WTC11 (cell line): Measurements from ENCODE around the gene MCF2L2. TPM values are rescaled to one million over a fixed set of nuclear protein-coding genes. Genes with fewer than 3 reads are reported as not detected.

ENCODE experiments used
- ATAC-seq: fragments of 200-7000 bp; cut with Tn5 transposase; 2 replicates; pipeline ENCODE4 v1.10.0; 2021; ENCODE audit warnings: mild to moderate bottlenecking, moderate library complexity
- CTCF ChIA-PET: fragments of 300-600 bp; sonication (Branson Sonifier 250); formaldehyde crosslinking; loops from one replicate; lab custom pipeline; 2021; ENCODE audit warnings: antibody characterized with exemption; lab: Charles Lee
- POLR2A ChIA-PET: fragments of 350-600 bp; sonication (Branson Sonifier 250); formaldehyde crosslinking; loops from one replicate; lab custom pipeline; 2021; ENCODE audit warnings: antibody characterized with exemption; lab: Charles Lee
- DNase-seq: peaks from one replicate; pipeline ENCODE4 v3.0.0; 2021; ENCODE audit warnings: low spot score
- H3K27ac Mint-ChIP-seq: 2 replicates; pipeline ENCODE4 v1.8.0; 2021; ENCODE audit warnings: mixed read lengths
- H3K27me3 Mint-ChIP-seq: 2 replicates; pipeline ENCODE4 v1.8.0; 2021; ENCODE audit warnings: low read depth, mild to moderate bottlenecking, moderate library complexity, mixed read lengths
- H3K36me3 Mint-ChIP-seq: 2 replicates; pipeline ENCODE4 v1.8.0; 2021; ENCODE audit warnings: mixed read lengths
- H3K4me1 Mint-ChIP-seq: 2 replicates; pipeline ENCODE4 v1.8.0; 2022; ENCODE audit warnings: mixed read lengths
- H3K4me3 Mint-ChIP-seq: 2 replicates; pipeline ENCODE4 v1.8.0; 2021; ENCODE audit warnings: mild to moderate bottlenecking, moderate library complexity, mixed read lengths
- H3K9me3 Mint-ChIP-seq: 2 replicates; pipeline ENCODE4 v1.8.0; 2021; ENCODE audit warnings: mixed read lengths
- CDX4 ChIP-seq: fragments of 250-450 bp; sonication (Bioruptor Pico); IDR thresholded peaks from 2 replicates; pipeline ENCODE4 v1.9.0; 2021; ENCODE audit warnings: moderate library complexity, mild to moderate bottlenecking, inconsistent platforms, borderline replicate concordance
- CTCF ChIP-seq: fragments of 200-600 bp; IDR thresholded peaks from 2 replicates; pipeline ENCODE4 v1.8.0; 2022; ENCODE audit warnings: antibody characterized with exemption
- E2F5 ChIP-seq: sonication (generic); formaldehyde crosslinking; IDR thresholded peaks from 2 replicates; pipeline ENCODE4 v1.8.1; 2022; ENCODE audit warnings: mild to moderate bottlenecking, moderate library complexity, missing genetic modification reagents
- ESRRA ChIP-seq: sonication (generic); formaldehyde crosslinking; IDR thresholded peaks from 2 replicates; pipeline ENCODE4 v1.8.1; 2022; ENCODE audit warnings: mild to moderate bottlenecking, missing genetic modification reagents, borderline replicate concordance
- FOXJ3 ChIP-seq: sonication (generic); formaldehyde crosslinking; IDR thresholded peaks from 2 replicates; pipeline ENCODE4 v1.9.0; 2021; ENCODE audit warnings: missing genetic modification reagents, mild to moderate bottlenecking, borderline replicate concordance
- FOXK1 ChIP-seq: sonication (generic); formaldehyde crosslinking; IDR thresholded peaks from 2 replicates; pipeline ENCODE4 v1.8.0; 2022; ENCODE audit warnings: mild to moderate bottlenecking, moderate library complexity, missing genetic modification reagents
- FOXP1 ChIP-seq: sonication (generic); formaldehyde crosslinking; IDR thresholded peaks from 2 replicates; pipeline ENCODE4 v1.8.0; 2022; ENCODE audit warnings: missing genetic modification reagents, mild to moderate bottlenecking, moderate library complexity, borderline replicate concordance
- GRHL2 ChIP-seq: fragments of 250-450 bp; sonication (Bioruptor Pico); IDR thresholded peaks from 2 replicates; pipeline ENCODE4 v1.8.0; 2022; ENCODE audit warnings: mild to moderate bottlenecking, moderate library complexity; ENCODE audit not compliant: insufficient replicate concordance, severe bottlenecking
- GTF2I ChIP-seq: fragments of 250-450 bp; sonication (Bioruptor Pico); conservative IDR thresholded peaks from 2 replicates; pipeline ENCODE4 v1.4.0; 2021; ENCODE audit warnings: mild to moderate bottlenecking
- JUN ChIP-seq: sonication (generic); formaldehyde crosslinking; IDR thresholded peaks from 2 replicates; pipeline ENCODE4 v1.8.0; 2023; ENCODE audit warnings: mild to moderate bottlenecking, missing genetic modification reagents
- KAT7 ChIP-seq: sonication (generic); formaldehyde crosslinking; IDR thresholded peaks from 2 replicates; pipeline ENCODE4 v1.8.1; 2023; ENCODE audit warnings: missing genetic modification reagents, mild to moderate bottlenecking, borderline replicate concordance
- MAX ChIP-seq: sonication (generic); formaldehyde crosslinking; IDR thresholded peaks from 2 replicates; pipeline ENCODE4 v1.8.0; 2022; ENCODE audit warnings: mild to moderate bottlenecking, missing genetic modification reagents
- MYBL2 ChIP-seq: sonication (generic); formaldehyde crosslinking; IDR thresholded peaks from 2 replicates; pipeline ENCODE4 v1.8.1; 2023; ENCODE audit warnings: mild to moderate bottlenecking, moderate library complexity, missing genetic modification reagents
- SMAD4 ChIP-seq: sonication (generic); formaldehyde crosslinking; IDR thresholded peaks from 2 replicates; pipeline ENCODE4 v1.8.0; 2022; ENCODE audit warnings: mild to moderate bottlenecking, missing genetic modification reagents
- TEAD1 ChIP-seq: sonication (generic); formaldehyde crosslinking; IDR thresholded peaks from 2 replicates; pipeline ENCODE4 v1.8.0; 2022; ENCODE audit warnings: mild to moderate bottlenecking, missing genetic modification reagents
- USF2 ChIP-seq: sonication (generic); formaldehyde crosslinking; IDR thresholded peaks from 2 replicates; pipeline ENCODE4 v1.8.1; 2023; ENCODE audit warnings: mild to moderate bottlenecking, missing genetic modification reagents, moderate library complexity
- ZNF281 ChIP-seq: sonication (generic); formaldehyde crosslinking; IDR thresholded peaks from 2 replicates; pipeline ENCODE4 v1.8.0; 2023; ENCODE audit warnings: mild to moderate bottlenecking, missing genetic modification reagents
- ZNF423 ChIP-seq: fragments of 250-450 bp; sonication (Bioruptor Pico); IDR thresholded peaks from 2 replicates; pipeline ENCODE4 v2.1.2; 2022; ENCODE audit warnings: mild to moderate bottlenecking, moderate library complexity
- ZNF512 ChIP-seq: sonication (generic); formaldehyde crosslinking; IDR thresholded peaks from 2 replicates; pipeline ENCODE4 v1.8.1; 2022; ENCODE audit warnings: missing genetic modification reagents, borderline replicate concordance
- total RNA-seq: library from RNA; stranded (reverse); gene quantifications from 3 replicates; pipeline ENCODE4 v1.2.3, GENCODE V29; 2021

MCF2L2 gene
- total RNA-seq, 1 experiment from 2014 or later, result 7.5 TPM

- TF ChIP-seq JUN (CRISPR knock-in tag) (no peak), E2F5 (CRISPR knock-in tag) (no peak), ZNF281 (CRISPR knock-in tag) (no peak), FOXJ3 (CRISPR knock-in tag) (no peak), FOXK1 (CRISPR knock-in tag) (no peak), MAX (CRISPR knock-in tag) (no peak), TEAD1 (CRISPR knock-in tag) (no peak), SMAD4 (CRISPR knock-in tag) (no peak), USF2 (CRISPR knock-in tag) (no peak), KAT7 (CRISPR knock-in tag) (no peak), ZNF512 (CRISPR knock-in tag) (no peak), FOXP1 (CRISPR knock-in tag) (no peak), CTCF (no peak)
- Mint-ChIP-seq H3K4me3 (0 out of 2 replicates have a peak overlapping the region, but pooled peaks have one; percentile 3), H3K36me3 (peaks cover 16% of the 10 kb centered on the region), H3K9me3 (peaks cover 4% of the 10 kb centered on the region), H3K27ac (no peak overlapping the region), H3K4me1 (peaks cover 17% of the 10 kb centered on the region), H3K27me3 (no peaks in the 10 kb centered on the region)
- CTCF ChIA-PET, result interaction anchor here (1.1 to 2.0 kb wide), 2 partner anchors 22 to 30 kb away, joined by 4 to 5 read pairs; no protein-coding TSS in a partner anchor
- POLR2A ChIA-PET, result no interaction called here
- DNase-seq (no peak), ATAC-seq (no peak)
Observed at GRCh38 chr3:183449391-183449790, 21.0 kb upstream of the MCF2L2 start.

- POLR2A ChIA-PET, result interaction anchor here (1.3 kb wide), 1 partner anchor 20 kb away, joined by 3 read pairs; the partner anchor contains the start of gene MCF2L2
- peak overlapping the region; percentile 99 for H3K4me3 Mint-ChIP-seq
- peaks cover 17% of the 10 kb centered on the region for H3K4me1 Mint-ChIP-seq
- peaks cover 18% of the 10 kb centered on the region for H3K36me3 Mint-ChIP-seq
- no peaks in the 10 kb centered on the region for H3K27me3 Mint-ChIP-seq
- H3K27ac Mint-ChIP-seq, result no peak overlapping the region; the same call in 1 of the 2 replicates
- CTCF ChIA-PET, result interaction anchor here (1.3 to 2.0 kb wide), 2 partner anchors 21 to 31 kb away, joined by 5 to 6 read pairs; no protein-coding TSS in a partner anchor
- DNase-seq (no peak), ATAC-seq (no peak)
- H3K9me3 Mint-ChIP-seq, result peaks cover 13% of the 10 kb centered on the region
- TF ChIP-seq GRHL2 (CRISPR knock-in tag), result no peak
- no peak for TF ChIP-seq GTF2I (CRISPR knock-in tag)
- no peak for TF ChIP-seq E2F5 (CRISPR knock-in tag)
- TF ChIP-seq CDX4 (CRISPR knock-in tag), result no peak
- TF ChIP-seq MYBL2, result no peak
- TF ChIP-seq ZNF423 (CRISPR knock-in tag), result no peak
- TF ChIP-seq ESRRA, result no peak
Observed at GRCh38 chr3:183448369-183449128, 20.1 kb upstream of the MCF2L2 start.
